Neural progenitor cell (in vitro differentiated cells): Measurements from ENCODE around the gene DEDD.

ENCODE experiments used
- EZH2 ChIP-seq: fragments of 200-600 bp; sonication (generic); IDR thresholded peaks from 2 replicates; pipeline ENCODE4 v1.6.1; 2017; ENCODE audit warnings: antibody characterized with exemption, mild to moderate bottlenecking, moderate library complexity
- EZH2phosphoT487 ChIP-seq: fragments of 200-600 bp; sonication (generic); IDR thresholded peaks from 2 replicates; pipeline ENCODE4 v1.6.1; 2017; ENCODE audit warnings: antibody characterized with exemption
- TF ChIP-seq, protein P1 (sequence below): fragments of 200-600 bp; sonication (generic); IDR thresholded peaks from 2 replicates; pipeline ENCODE4 v1.5.1; 2017; ENCODE audit warnings: antibody characterized with exemption, mild to moderate bottlenecking

DNA sequence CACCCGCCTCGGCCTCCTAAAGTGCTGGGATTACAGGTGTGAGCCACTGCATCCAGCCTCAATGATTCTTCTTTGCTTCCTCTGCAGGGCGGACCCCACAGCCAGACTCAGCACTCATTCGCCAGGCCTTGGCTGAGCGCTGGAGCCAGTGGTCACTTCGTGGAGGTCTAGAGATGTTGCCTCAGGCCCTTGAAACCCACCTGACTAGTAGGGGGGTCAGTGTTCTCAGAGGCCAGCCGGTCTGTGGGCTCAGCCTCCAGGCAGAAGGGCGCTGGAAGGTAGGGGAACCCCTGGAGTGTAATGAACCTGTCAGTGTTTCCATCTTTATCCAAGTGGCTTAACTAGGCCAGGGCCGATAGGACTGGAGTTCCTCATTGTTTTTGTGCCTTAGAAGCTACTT lies 36.4 kb upstream of the DEDD start:
- TF ChIP-seq, protein P1, sequence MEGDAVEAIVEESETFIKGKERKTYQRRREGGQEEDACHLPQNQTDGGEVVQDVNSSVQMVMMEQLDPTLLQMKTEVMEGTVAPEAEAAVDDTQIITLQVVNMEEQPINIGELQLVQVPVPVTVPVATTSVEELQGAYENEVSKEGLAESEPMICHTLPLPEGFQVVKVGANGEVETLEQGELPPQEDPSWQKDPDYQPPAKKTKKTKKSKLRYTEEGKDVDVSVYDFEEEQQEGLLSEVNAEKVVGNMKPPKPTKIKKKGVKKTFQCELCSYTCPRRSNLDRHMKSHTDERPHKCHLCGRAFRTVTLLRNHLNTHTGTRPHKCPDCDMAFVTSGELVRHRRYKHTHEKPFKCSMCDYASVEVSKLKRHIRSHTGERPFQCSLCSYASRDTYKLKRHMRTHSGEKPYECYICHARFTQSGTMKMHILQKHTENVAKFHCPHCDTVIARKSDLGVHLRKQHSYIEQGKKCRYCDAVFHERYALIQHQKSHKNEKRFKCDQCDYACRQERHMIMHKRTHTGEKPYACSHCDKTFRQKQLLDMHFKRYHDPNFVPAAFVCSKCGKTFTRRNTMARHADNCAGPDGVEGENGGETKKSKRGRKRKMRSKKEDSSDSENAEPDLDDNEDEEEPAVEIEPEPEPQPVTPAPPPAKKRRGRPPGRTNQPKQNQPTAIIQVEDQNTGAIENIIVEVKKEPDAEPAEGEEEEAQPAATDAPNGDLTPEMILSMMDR, result no peak
- no peak for TF ChIP-seq EZH2
- TF ChIP-seq EZH2phosphoT487, result no peak
